ENCODE measurements around the gene DOCK6.

The DOCK6 gene

DNA sequence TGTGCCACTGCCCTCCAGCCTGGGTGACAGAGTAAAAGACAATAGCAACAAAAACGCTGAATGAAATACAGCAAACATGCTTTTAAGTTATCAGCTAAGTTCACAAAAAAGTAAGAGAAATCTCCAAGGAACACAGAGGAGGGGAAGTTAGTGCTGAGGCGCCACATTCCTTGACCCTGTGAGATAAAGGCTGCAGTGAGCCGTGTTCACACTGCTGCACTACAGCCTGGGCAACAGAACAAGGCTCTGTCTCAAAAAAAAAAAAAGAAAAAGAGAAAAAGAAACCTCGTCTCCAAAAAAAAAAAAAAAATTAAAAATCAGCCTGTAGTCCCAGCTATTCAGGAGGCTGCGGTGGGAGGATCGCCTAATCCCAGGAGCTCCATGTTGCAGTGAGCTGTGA lies 16.3 kb upstream of the DOCK6 start:
- no peak for DNase-seq

DNA sequence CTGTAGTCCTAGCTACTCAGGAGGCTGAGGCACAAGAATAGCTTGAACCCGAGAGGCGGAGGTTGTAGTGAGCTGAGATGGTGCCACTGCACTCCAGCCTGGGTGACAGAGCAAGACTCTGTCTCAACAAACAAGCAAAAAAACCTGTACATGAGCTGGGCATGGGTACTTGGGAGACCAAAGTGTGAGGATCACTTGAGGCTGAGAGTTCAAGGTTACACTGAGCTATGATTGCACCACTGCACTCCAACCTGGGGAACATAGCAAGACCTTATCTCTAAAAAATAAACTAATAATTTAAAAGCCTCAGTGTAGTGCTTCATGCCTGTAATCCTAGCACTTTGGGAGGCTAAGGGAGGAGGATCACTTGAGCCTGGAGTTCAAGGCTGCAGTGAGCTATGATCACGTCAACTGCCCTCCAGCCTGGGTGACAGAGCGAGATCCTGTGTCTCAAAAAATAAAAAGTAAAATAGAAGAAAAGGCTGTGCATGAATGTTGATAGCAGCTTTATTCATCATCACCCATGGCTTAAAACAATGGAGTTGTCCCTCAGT lies 12.3 kb upstream of the DOCK6 start:
- no peak for DNase-seq

DNA sequence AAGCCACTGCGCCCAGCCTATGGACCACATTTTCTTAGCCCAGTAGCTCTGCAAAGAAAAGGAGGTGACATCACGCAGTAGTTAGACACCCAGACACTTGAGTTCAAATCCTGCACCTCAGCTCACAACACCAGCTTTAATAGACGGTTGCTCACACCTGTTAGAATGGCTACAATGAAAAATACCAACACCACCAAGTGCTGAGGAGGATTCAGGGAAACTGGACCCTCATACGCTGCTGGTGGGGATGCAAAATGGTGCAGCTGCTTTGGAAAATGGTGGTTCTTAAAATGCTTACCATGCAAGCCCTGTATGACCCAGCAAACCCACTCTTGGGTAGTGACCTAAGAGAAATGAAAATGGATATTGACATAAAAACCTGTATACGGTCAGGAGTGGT lies 11.7 kb upstream of the DOCK6 start:
- DNase-seq = no peak

DNA sequence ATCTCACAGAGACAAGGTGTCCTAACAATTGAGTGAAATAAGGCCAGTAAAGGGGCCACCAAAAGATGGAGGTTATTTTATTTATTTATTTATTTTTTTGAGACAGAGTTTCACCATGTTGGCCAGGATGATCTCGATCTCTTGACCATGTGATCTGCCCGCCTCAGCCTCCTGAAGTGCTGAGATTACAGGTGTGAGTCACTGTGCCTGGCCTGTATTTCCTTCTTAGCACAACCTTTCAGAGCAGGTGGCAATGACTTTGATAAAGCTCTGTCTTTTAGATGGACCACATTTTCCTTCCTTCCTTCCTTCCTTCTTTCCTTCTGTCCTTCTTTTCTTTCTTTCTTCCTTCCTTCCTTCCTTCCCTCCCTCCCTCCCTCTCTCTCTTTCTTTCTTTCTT lies 11.0 kb upstream of the DOCK6 start:
- no peak for DNase-seq

DNA sequence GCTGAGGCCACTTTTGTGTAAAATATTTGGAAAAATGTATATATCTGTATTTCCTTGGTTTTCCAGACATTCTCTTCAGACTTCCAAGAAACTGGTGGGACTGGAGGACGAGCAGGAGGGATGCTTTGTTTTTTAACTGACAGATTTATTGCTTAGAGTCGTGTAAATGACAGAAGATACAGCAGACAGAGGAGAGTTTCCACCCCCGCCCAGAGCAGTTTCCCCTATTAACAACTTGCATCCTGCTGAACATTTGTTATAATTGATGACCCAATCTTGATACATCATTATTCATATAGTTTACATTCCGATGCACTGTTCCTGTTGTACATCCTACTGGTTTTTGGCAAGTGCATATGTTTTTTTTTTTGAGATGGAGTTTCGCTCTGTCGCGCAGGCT lies 7.1 kb upstream of the DOCK6 start:
- DNase-seq = no peak

DNA sequence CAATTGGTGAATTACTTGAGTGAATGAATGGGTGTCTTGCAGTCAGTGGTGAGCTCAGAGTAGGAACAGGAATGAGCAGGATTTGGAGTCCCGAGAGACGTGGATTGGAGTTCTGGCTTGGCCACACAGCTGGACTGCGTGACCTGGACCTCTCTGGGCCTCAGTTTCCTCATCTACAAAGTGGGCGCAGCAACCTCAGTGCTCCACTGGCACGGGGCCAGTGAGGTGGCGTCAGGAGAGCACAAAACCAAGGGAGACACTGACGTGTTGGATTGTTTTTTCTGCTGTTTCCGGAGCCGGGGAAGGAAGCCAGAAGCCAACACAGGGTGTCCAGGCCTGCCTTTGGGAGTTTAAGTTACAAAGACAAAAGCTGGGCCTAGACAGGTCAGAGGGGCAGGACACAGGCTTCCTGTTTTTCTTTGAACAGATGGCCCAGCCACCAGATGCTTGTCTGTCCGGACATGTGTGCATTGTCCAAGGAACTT lies 6.5 kb upstream of the DOCK6 start:
- DNase-seq = peak; percentile 27

DNA sequence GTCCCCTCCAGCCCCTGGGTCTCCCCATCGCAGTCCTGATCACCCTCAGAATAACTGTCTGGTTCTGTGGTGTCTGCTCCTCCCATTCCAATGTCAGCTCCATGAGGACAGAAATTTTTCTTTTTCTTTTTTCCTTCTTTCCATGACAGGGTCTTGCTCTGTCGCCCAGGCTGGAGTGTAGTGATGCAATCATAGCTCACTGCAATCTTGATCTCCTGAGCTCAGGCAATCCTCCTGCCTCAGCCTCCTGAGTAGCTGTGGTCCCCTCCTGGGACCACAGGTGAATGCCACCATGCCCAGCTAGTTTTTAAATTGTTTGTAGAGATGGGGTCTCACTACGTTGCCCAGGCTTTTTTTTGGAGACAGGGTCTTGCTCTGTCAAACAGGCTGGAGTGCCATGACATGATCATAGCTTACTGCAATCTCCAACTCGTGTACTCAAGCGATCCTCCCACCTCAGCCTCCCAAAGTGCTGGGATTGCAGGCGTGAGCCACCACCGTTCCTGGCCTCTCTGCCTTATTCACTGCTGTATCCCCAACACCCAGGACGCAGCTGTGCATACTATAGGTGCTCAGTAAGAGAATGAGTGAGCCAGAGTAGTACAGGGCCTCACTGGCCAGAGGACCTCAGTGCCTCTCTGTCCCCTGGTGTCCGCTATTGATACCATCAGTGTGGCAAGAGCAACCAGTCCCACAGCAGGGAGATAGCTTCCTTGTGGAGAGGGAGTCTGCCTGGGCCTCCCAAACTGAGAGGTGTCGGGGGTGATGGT lies 5.2 kb upstream of the DOCK6 start:
- DNase-seq = no peak

DNA sequence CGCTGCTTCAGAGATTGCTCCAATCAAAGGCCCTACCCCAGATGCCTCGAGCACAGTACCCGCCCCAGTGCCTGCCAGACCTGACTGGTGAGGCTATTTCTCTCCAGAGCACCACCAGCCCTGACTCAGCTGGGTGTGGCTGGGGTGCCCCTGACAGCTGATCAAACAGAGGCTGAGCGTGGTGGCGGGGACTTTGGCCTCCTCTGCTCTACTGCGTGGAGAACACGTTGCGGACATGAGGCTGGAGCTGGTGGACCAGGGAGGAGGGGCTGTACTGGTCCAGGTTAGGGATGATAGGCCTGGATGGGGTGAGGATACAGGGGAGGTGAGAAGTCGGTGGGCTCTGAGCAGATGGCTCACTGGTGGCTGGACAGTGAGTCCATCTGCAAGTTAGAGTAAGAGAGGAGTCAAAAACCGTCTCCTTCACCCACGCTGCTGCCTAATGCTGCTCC lies 3.5 kb upstream of the DOCK6 start:
- no peak for DNase-seq

DNA sequence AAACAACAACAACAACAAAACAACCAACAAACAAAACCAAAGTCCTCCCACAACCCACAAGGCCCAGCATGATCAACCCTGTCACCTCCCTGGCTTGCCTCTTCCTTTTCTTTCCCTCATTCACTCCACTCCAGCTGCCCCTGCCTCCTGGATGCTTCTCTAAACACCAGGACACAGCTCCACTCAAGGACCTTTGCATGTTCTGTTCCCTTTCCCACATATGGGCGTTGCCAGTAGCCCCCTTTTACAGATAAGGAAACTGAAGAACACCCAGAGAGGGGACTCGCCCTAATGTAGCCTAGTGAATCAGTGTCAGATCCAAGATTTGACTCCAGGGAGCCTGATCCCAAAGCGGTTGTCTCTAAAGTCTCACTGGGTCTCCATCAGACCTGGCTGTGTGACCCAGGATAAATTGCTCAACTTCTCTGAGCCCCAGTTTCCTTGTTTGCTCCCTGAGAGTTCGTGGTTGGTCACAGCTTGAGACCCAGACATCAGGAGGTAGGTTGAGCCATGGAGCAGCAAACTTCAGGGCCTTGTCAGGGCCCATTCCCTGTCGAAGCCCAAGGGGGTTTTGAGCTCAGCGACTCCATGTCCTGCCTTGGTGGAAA lies 3.0 kb upstream of the DOCK6 start:
- DNase-seq = no peak

DNA sequence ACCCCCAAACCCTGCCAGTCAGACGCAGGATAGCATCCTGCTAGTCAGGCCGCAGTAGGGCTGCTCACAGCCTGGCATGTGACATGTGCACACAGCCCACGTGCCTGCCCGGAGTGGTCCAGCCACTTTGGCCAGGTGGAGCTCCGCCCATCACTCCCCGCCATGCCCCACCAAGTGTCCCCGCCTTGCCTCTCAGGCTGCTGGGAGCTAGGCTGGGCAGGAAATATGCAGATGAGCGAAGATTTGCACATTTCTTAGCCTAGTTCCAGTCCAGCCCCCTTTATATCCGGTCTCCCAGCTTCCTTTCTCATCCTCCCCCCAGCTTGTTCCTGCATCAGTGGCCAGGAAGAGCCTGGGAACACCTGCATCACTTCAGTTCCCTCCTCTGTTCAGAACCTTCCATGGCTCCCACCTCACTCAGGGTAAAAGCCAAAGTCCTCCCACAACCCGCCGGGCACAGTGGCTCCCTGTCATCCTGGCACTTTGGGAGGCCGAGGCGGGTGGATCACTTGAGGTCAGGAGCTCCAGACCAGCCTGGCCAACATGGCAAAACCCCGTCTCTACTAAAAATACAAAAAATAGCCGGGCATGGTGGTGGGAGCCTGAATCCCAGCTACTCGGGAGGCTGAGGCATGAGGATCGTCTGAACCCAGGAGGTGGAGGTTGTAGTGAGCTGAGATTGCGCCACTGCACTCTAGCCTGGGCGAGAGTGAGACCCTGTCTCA lies 2.3 kb upstream of the DOCK6 start:
- DNase-seq = no peak

DNA sequence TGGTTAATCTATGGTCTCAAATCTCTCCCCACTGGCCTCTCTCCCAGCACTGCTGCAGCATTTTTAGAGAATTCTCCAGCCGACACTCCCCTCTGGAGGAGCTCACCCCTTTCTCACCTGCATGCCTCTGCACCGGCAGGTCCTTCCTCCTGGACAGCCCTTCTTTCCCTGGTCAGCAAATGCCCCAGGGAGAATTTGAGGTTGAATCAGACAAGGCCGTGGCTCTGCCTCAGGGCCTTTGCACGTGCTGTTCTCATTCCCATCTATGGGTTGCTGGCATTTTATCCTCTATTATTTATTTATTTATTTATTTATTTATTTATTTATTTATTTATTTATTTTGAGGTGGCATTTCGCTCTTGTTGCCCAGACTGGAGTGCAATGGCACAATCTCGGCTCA lies 1.4 kb upstream of the DOCK6 start:
- DNase-seq = no peak

DNA sequence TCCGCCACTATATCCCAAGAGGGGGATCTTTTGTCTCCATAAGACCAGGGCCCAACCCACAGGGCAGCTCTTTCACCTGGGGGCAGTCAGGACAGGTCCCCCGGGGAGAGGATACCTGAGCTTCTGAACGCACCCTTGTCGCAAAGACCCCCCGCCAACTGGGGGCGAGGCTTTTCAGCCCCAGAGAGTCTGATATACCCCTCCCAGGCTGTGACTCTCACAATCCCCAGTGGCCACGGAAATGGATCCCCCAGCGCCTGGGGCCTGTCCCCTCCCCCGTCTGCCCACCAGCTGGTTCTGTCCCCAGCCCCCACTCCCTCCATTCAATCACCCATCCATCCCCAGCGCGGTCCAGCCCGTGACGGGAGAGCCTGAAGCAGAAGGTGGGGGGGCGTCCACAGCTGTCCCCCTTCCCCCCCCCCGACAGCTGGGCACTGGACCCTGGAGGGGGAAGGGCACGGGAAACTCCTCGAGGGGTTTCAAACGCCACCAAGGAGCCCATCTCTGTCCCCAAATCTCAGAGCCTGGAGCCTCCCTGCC lies 823 bp downstream of the DOCK6 start:
- no peak for DNase-seq

DNA sequence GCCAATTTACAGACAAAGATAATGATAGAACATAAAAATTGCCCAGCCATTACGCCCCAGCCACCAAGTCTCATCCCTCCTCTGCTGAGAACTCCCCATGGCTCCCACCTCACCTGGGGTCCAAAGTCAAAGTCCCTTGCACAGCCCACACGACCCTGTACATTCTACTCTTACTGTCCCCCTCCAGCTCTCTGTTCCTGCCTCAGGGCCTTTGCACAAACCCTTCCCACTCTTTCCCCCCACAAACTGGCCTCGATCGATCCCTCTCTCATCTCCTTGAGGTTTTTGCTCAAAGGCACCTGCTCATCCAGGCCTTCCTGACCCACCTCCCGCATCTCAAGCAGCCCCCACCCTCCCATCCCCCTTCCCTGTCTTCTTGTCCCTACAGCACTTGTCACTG lies 1.3 kb downstream of the DOCK6 start:
- DNase-seq = no peak

DNA sequence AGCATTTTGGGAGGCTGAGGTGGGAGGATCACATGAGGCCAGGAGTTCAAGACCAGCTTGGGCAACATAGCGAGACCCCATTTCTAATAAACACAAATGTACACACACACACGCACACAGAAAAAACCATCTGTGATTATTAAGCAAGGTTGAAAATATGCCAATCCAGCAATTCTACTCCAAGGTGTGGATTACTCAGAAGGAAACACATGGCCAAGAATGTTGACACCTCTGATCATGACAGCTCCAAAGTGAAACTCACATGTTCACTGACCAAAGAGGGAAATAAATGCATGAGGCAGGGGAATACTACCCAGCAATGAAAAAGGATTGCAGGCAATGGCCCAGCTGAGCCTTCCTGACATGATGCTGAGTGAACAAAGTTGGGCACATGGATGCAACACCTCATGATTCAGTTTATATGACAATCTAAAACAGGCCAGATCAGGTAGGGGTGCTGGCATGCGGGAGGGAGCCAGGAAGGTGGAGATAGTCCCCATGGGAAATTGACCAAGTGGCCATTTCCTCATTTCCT lies 4.4 kb downstream of the DOCK6 start:
- no peak for DNase-seq

DNA sequence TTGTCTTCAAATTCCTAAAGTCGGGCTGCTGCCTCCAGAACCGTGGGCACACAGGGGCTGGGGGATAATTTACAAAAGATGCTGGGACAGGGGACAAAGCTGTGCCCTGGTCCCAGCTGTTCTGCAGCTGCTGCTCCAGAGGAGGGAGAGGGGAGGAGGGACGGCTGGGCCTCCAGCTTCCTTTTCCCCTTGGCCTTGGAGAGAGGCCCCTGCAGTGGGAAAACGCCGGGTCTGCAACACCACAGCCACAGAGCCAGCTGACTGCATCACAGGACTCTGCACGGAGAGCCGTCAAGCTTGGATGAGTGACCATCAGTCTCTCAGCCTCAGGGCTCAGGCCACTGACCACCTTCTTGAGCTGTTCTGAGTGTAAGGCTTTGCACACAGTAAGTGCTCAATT lies 6.1 kb downstream of the DOCK6 start:
- DNase-seq = no peak

DNA sequence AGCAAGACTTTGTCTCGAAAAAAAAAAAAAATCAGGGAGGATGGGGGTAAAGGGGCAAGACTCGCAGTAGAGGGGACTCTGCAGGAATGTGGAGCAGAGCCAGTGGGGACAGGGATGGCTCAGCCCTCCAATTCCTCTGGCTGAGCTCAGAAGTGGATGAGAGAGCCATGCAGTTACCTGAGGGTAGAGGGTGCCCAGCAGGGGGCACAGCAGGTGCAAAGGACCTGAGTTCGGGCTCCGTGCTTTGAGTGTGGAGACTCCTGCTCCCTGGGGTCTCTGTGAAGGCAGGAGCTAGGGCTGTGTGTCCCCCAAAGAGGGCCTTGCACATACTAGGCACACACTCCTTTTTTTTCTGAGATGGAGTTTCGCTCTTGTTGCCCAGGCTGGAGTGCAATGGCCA lies 7.7 kb downstream of the DOCK6 start:
- no peak for DNase-seq

DNA sequence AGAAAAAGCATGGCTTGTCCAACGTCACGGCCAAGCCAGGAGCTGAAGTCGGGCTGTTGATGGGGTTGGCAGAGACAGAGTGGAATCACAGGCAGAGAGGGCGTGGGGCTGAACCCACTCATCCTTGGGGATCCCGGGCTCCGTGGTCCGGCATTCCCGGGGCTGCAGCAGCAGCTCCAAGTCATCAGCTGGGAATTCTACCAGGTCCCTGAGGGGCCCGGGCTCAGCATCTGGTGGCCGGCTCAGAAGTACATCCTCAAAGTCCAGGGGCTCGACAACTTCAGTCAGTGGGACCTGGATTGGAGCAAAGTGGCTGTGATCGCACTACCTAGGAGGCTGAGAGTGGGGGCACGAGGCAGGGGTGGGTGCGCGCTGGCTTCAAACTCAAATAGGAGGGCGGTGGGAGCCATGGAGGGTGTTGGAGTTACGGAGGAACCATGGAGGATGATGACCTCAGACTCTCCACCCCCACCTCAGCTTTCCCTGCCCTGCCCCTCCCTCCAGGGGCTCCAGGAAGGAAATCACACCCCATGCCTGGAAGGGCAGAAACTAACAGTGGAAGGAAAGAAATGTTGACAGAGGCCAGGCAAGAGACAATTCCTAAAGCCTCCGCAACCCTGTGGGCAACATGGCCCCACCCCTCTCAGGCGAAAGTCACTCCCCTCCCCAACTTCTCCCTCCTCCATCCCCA lies 9.5 kb downstream of the DOCK6 start:
- DNase-seq = no peak

DNA sequence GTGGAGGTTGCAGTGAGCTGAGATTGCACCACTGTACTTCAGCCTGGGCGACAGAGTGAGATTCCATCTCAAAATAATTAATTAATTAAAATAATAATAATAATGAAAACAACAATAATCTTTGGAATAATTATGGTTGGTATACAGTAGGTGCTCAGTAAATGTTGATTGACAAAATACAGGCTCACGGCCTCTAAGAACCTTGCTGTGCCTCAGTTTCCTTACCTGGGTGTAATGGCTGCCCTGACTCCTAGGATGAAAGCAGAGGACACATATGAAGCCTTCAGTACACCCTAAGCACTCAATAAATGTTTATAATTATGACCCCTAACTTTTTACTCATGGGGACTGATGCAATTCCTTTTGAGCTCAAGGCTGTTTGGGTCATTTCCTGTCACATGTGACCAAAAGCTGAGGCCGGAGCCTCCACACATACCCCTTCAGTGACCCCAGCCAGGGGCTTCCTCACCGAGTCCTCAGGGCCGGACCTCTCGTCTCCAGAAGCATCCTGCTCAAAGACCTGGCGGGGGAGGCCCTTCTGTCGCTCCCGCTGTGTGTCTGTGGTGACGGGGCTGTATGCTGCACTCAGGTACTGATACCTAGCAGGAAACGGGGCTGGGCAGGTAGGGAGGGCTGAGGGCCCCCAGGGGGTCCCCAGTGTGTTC lies 10.5 kb downstream of the DOCK6 start:
- DNase-seq = no peak

DNA sequence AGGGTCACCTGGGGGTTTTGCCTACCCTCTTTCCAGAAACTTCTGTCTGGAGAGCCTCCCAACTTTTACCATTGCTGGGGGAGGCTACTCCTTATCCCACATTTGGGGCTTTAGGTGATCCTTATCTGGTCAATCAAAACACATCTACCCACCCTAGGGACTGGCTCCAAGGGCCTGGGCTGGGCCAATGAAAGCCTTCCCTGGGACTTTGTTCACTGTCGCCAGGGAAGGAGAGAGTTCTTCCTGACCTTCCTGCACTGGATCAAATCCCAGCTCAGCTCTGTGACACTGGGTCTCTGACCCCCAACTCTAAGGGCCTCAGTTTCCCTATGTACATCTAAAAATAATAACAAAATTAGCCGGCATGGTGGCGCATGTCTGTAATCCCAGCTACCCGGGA lies 11.1 kb downstream of the DOCK6 start:
- DNase-seq = no peak

DNA sequence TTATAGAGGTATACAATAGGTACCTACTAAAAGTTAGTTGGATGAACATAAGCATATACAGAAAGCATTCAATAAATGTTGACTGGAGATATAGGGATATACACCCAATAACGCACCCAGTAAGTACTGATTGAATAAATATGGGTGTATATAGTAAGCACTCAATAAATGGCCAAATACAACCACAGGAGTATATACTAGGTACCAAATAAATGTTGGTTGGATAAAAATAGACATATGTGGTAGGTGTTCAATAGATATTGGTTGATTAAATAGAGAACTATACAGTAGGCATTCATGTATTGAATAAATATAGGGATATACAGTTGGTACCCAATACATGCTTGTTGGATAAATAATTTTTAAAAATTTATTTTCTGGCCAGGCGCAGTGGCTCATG lies 13.5 kb downstream of the DOCK6 start:
- no peak for DNase-seq

DNA sequence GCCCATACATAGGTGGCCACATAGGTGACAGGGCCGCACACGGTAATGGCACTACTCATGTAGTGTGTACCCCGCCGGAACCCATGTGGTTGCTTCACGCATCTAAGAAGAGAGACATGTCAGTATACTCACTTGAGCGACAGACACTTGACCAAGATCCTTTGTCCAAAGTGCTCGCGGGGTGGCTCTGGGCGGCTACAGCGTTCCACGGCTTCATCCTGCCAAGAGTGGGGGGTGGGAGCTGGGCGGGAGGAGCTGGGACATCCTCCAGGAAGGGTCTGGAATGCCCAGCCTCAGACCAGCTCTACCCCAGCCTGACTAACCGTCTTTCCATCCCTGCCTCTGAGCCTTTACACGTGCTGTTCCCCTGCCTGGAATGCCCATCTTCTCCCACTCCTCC lies 14.4 kb downstream of the DOCK6 start:
- DNase-seq = no peak

DNA sequence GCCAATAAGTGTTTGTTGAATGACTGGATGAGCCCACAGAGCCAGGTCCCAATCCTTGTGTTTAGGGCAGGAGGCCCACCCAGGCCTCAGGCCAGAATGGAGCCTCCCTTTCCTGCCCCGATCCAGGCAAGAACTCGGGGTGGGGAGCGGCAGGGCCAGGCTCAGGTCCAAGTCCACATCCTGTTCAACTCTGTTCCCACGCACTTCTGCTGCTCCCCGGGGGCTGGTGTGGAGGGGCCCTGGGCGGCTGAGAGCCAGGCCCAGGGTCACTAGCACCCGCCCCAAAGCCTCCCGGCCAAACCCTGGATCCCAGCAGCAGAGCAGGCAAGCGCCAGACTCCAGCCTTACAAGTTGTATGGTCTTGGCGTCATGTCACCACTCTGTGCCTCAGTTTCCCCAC lies 14.9 kb downstream of the DOCK6 start:
- DNase-seq = no peak

All from fibroblast of skin of scalp (primary cell).